ENCODE measurements around the gene HSPB1. TPM values are rescaled to one million over a fixed set of nuclear protein-coding genes. Genes with fewer than 3 reads are reported as not detected.

Gene HSPB1
- total RNA-seq, 4 donors from 2014 or later = 981 to 2,288 (median 2,045) TPM

DNA sequence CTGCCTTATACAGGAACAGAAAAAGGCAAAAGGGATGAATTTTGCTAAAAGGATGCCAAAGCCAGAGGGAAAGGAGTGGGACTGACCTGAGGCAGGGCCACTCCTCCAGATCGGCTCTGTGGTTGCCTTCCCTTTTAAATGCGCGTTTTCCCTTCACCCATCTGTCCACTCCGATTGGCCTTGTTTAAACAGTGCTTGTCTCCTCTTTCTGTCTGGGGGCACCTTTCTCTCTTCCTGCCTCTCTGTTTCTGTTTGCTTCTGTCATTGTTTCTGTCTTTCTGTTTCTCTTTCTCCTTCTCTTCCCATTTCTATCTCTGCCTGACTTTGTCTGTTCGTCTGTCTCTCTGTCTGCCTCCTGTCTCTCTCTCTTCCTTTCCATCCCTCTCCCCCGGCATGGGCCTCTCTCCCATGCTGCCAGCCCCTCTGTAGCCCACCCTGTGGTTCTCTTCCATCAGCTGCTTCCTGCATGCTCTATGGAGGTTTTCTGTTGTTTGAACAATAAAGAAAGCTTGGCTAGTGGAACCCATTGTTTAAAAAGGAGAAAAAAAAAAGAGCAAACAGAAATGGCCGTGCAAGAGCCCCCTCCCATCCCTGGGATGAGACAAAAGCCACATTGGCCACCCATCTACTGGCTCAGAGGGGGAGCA is 29.5 kb upstream of the HSPB1 start:
- no peaks in the 10 kb centered on the region for H3K4me1 ChIP-seq
- 35% methylated on average over 7 of the region's 7 CpGs for WGBS
- no peaks in the 10 kb centered on the region for H3K36me3 ChIP-seq
- DNase-seq (ENCODE audit: low spot score in 2 of 2) = no peak
- H3K27me3 ChIP-seq = peaks cover 36% of the 10 kb centered on the region
- H3K9me3 ChIP-seq = no peaks in the 10 kb centered on the region
- H3K4me3 ChIP-seq = no peak overlapping the region
- no peak overlapping the region for H3K27ac ChIP-seq
- TF ChIP-seq, protein P1, sequence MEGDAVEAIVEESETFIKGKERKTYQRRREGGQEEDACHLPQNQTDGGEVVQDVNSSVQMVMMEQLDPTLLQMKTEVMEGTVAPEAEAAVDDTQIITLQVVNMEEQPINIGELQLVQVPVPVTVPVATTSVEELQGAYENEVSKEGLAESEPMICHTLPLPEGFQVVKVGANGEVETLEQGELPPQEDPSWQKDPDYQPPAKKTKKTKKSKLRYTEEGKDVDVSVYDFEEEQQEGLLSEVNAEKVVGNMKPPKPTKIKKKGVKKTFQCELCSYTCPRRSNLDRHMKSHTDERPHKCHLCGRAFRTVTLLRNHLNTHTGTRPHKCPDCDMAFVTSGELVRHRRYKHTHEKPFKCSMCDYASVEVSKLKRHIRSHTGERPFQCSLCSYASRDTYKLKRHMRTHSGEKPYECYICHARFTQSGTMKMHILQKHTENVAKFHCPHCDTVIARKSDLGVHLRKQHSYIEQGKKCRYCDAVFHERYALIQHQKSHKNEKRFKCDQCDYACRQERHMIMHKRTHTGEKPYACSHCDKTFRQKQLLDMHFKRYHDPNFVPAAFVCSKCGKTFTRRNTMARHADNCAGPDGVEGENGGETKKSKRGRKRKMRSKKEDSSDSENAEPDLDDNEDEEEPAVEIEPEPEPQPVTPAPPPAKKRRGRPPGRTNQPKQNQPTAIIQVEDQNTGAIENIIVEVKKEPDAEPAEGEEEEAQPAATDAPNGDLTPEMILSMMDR (IDR thresholded peaks at IDR 0.05) = no peak
- TF ChIP-seq POLR2A (IDR thresholded peaks at IDR 0.05) = no peak
- no peak for TF ChIP-seq POLR2AphosphoS5 (IDR thresholded peaks at IDR 0.05)
- TF ChIP-seq EP300 (IDR thresholded peaks at IDR 0.05) = no peak

DNA sequence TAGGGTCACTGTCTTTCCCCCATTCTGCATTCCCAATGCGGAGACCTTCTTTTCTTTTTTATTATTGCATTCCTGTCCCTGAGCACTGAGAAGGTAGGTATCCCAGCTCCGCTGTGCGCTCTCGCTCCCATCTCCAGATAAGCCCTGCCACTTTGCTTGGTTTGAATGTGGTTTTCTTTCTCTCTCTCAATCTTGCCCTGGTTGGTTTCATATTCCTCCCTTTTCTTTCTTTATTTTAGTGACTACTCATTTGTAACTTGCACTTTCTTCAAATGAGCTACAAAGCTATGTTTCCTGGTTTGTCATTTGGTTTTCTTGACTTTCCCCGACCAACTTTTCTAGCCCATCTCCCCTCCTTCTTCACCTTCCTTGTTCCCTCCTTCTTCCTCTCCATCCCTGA is 29.0 kb upstream of the HSPB1 start:
- no peak overlapping the region for H3K27ac ChIP-seq
- no peaks in the 10 kb centered on the region for H3K36me3 ChIP-seq
- TF ChIP-seq, protein P1 (IDR thresholded peaks at IDR 0.05) = no peak
- TF ChIP-seq EP300 (IDR thresholded peaks at IDR 0.05) (no peak), POLR2AphosphoS5 (IDR thresholded peaks at IDR 0.05) (no peak), POLR2A (IDR thresholded peaks at IDR 0.05) (no peak)
- H3K4me3 ChIP-seq = no peak overlapping the region
- no peaks in the 10 kb centered on the region for H3K4me1 ChIP-seq
- no peaks in the 10 kb centered on the region for H3K9me3 ChIP-seq
- no peak for DNase-seq (ENCODE audit: low spot score in 2 of 2)
- 82% methylated on average over 5 of the region's 5 CpGs for WGBS
- H3K27me3 ChIP-seq = peaks cover 32% of the 10 kb centered on the region

DNA sequence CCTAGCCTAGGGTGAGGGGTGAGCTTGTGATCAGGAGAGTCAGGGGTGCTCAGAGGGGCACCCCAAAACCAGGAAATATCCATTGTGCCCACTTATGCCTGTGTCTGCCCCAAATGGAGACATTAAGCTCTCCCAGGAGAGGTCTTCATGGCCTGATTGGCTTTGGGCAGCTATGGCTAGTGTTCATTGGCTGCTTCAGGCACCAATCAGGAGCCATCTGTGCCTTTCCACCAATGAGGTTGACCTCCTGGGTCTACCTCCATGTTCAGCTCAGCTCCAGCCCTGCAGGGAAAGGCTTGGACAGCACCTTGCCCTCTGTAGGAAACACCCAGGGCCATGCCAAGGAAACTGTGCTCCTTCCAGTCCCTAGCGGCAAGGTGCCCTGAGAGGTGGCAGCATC is 23.9 kb upstream of the HSPB1 start:
- H3K27me3 ChIP-seq = peaks cover 32% of the 10 kb centered on the region
- TF ChIP-seq, protein P1 (IDR thresholded peaks at IDR 0.05) = no peak
- no peak for TF ChIP-seq POLR2A (IDR thresholded peaks at IDR 0.05)
- TF ChIP-seq EP300 (IDR thresholded peaks at IDR 0.05) = no peak
- no peak for TF ChIP-seq POLR2AphosphoS5 (IDR thresholded peaks at IDR 0.05)
- no peaks in the 10 kb centered on the region for H3K36me3 ChIP-seq
- no peaks in the 10 kb centered on the region for H3K9me3 ChIP-seq
- H3K4me1 ChIP-seq = peaks cover 24% of the 10 kb centered on the region
- no peak overlapping the region for H3K4me3 ChIP-seq
- no peak overlapping the region for H3K27ac ChIP-seq
- no CpG with 5 or more reads among the region's 1 CpG for WGBS
- no peak for DNase-seq (ENCODE audit: low spot score in 2 of 2)

DNA sequence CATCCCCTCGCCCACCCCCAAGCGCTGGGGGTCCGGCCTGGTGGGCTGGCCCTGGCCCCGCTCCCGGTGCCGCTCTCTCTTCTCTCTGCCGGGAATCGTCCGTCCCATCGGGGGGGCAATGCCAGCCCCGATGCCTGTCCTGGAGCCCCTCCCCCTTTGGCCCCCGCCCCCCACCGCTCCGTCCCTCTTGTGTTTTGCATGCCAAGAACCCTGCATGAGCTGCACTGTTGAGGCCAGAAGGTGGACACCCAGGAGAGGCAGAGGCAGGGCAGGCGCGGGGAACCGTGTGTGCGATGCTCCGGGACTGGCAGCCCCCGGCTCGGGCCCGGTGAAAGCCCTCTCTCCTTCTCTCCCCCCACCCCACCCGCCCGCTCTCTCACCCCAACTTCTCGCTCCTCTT is 22.1 kb upstream of the HSPB1 start:
- Histone ChIP-seq H3K9me3 (no peaks in the 10 kb centered on the region), H3K36me3 (no peaks in the 10 kb centered on the region), H3K27me3 (peaks cover 27% of the 10 kb centered on the region), H3K4me3 (no peak overlapping the region), H3K27ac (no peak overlapping the region), H3K4me1 (peaks cover 24% of the 10 kb centered on the region)
- TF ChIP-seq POLR2A (IDR thresholded peaks at IDR 0.05) (no peak), EP300 (IDR thresholded peaks at IDR 0.05) (no peak), POLR2AphosphoS5 (IDR thresholded peaks at IDR 0.05) (no peak)
- TF ChIP-seq, protein P1 (IDR thresholded peaks at IDR 0.05) = no peak
- DNase-seq (ENCODE audit: low spot score in 2 of 2) = no peak
- 40% methylated on average over 22 of the region's 25 CpGs for WGBS

DNA sequence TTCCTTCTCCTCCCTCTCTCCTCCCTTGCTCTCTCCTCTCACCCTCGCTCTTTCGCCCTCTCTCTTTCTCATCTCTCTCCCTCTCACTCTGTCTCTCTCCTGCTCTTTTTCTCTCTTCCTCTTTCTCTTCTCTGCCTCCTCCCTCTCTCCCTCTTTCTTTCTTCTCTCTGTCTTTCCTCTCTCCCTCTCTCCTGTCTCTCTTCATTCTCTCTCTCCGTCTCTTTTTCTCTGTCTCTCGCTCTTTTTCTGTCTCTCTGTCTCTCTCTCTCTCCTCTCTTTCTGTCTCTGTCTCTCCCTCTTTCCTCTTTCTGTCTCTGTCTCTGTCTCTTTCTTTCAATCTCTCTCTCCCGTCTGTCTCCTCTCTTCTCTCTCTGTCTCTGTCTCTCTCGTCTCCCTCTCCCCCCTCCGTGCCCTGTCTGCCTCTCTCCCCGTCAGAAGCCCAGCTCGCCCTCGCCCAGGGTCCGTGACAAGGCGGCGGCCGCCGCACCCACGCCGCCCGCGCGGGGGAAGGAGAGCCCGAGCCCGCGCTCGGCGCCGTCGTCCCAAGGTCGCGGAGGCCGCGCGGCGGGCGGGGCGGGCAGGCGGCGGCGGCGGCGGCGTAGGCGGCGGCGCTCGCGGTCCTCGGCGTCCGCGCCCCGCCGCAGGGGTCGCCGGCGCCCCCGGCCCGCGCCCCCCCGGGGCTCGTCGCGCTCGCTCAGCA is 21.3 kb upstream of the HSPB1 start:
- no peaks in the 10 kb centered on the region for H3K9me3 ChIP-seq
- peak overlapping the region; percentile 70 for H3K4me3 ChIP-seq
- no peak overlapping the region for H3K27ac ChIP-seq
- H3K4me1 ChIP-seq = peaks cover 24% of the 10 kb centered on the region
- peaks cover 27% of the 10 kb centered on the region for H3K27me3 ChIP-seq
- no peak for DNase-seq (ENCODE audit: low spot score in 2 of 2)
- WGBS = 6% methylated on average over 22 of the region's 63 CpGs
- TF ChIP-seq POLR2A (IDR thresholded peaks at IDR 0.05) = no peak
- TF ChIP-seq EP300 (IDR thresholded peaks at IDR 0.05) = no peak
- TF ChIP-seq, protein P1 (IDR thresholded peaks at IDR 0.05) = no peak
- no peak for TF ChIP-seq POLR2AphosphoS5 (IDR thresholded peaks at IDR 0.05)
- H3K36me3 ChIP-seq = no peaks in the 10 kb centered on the region

Data from suprapubic skin (tissue), 4 donors.